Suprapubic skin (tissue), 4 donors: Measurements from ENCODE around the gene SREBF1.

Experiments used
- CTCF ChIP-seq, 2 donors: fragments of 200-600 bp in 1 of 2; fragments of 450-650 bp in 1 of 2; sonication (generic) in 1 of 2; IDR thresholded peaks; one replicate each; pipeline ENCODE4 v1.5.1; 2016 to 2019; ENCODE audit warnings: antibody characterized with exemption in 2 of 2, mild to moderate bottlenecking in 1 of 2, moderate library complexity in 1 of 2
- EP300 ChIP-seq: sonication (generic); formaldehyde crosslinking; IDR thresholded peaks from one replicate; pipeline ENCODE4 v1.6.1; 2017; ENCODE audit warnings: antibody characterized with exemption
- POLR2A ChIP-seq, 2 donors: fragments of 450-650 bp; IDR thresholded peaks; one replicate each; pipeline ENCODE4 v1.6.1; 2017; ENCODE audit warnings: antibody characterized with exemption in 2 of 2, mild to moderate bottlenecking in 2 of 2, moderate library complexity in 2 of 2
- POLR2AphosphoS5 ChIP-seq, 3 donors: sonication (generic); formaldehyde crosslinking; IDR thresholded peaks; one replicate each; pipeline ENCODE4 v1.6.1; 2017; ENCODE audit warnings: antibody characterized with exemption in 3 of 3

DNA sequence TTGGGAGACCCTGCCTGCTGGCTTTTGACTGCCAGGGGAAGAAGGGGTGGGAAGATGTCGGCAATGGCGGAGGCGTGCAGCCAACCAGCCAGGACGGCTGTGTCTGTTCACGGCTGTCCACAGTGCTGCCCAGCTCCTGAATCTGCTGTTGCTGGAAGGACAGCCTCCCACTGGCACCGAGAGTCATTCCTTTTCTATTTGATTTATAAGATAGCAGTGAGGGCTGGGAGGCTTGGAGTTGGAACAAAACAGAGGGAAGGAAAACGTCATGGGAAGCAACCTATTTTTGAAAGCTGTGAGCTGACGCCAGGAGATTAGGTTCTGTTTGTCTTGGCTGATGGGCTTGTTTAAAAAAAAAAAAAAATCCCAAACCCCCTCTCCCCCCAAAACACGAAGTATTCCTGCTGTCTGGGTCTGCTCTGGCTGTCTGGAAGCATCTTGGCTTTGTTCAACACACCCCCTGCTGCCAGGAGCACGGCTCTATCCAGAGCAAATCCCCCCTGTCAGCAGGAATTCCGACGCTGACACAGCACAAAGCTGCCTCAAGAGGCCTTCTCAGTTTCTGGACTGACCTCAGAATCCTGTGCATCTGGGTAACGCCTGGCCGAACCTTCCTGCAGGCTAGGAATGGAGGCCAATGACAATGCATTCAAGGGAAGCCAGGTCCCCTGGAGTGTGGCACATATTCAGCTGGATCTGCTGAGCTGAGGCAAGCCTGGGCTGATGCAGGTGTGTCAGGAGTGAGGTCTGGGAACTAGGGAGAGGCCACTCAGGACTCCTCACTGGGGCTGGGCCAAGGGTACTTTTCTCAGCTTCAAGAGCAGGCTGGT lies 41.0 kb upstream of the SREBF1 start:
- no peak for TF ChIP-seq CTCF (IDR thresholded peaks at IDR 0.05)
- no peak for TF ChIP-seq POLR2AphosphoS5 (IDR thresholded peaks at IDR 0.05)
- TF ChIP-seq POLR2A (IDR thresholded peaks at IDR 0.05): no peak
- TF ChIP-seq EP300: no peak
